Endometrium (tissue), 2 donors: ENCODE measurements around the gene ACSL3.
"Not testable (repeated sequence)": the region's sequence is repeated elsewhere in the genome, so short reads cannot be mapped to it uniquely, and the experiment has no call there.

Experiments
- FAIRE-seq: peaks from 2 replicates; lab custom pipeline; 2012; peaks lifted over from hg19 to GRCh38; lab: Jason Lieb, UNC
- donor health status: control.
- donor health status: control.

The ACSL3 gene

DNA sequence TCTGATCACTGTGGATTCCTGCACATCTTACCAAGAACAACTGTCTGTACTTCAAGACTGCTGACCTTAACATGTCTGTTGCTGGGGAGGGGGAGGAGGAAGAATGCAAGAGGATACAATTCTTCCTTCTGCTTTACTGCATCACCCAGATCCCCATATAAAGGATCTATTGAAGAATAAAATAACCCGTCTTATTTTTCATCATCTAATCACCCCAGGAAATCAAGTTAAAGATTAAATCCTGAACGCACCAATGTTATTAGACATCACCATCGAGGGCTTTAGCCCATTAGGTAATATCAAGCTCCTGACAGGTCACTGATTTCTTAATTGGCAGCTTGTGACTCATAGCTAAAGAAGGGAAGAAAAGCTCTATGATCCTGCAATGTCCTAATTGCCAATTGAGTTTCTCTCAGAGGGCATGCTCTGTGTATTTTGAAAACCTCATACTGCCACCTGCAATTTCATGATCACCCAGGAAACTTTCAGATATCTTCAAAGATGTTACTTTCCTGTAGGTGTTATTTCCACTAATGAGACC, 115.8 kb downstream of the ACSL3 start:
- FAIRE-seq: no peak

DNA sequence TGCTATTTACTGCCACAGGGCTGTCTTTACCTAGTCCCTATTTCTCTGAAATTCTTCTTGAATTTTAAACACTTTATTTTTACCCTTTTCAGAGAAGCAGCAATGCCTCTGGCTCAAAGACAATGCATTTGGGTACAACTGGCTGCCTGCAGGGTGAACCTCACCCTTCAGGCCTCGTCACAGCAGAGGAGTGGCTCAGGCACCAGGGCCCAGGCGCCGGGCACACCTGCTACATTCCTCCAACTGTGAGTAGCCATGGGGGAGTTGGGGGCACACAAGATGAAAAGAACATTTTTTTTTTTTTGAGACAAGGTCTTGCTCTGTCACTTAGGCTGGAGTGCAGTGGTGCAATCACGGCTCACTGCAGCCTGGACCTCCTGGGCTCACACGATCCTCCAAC, 116.3 kb downstream of the ACSL3 start:
- no peak for FAIRE-seq

DNA sequence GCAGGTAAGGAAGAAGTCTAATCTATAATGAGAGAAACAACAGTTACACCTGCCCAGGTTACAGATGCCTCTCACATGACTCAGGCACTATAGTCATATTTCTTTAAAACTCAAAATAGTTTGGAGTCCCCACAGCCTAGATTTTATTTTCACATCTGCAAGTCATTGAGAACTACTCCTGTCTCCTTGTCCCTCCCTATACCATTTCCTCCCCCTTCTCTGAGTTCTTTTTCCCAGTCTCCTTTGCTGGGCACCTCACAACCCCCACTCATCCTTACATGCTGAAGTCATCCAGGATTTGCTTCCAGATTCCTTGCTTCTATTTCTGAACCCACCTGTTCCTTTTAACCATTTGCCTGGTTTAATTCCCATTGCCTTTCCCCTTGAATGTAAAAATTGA, 118.0 kb downstream of the ACSL3 start:
- no peak for FAIRE-seq

DNA sequence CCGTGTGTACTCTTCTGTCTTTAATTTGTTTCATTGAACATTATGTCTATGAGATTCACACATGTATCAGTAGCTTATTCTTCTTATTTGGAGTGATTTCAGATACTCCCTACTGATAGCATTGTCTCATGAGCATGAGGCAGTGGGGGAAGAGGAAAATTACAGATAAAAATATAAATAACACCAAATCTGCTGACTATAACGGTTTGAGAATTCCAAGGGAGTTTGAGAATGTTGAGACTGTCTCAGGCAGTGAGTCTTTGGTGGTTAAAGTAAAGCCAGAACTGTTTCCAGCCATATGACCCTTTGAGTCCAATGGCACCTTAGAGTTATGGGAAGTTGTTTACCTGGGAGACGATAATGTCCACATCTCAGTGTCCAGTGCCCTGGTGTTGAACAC, 118.6 kb downstream of the ACSL3 start:
- no peak for FAIRE-seq

DNA sequence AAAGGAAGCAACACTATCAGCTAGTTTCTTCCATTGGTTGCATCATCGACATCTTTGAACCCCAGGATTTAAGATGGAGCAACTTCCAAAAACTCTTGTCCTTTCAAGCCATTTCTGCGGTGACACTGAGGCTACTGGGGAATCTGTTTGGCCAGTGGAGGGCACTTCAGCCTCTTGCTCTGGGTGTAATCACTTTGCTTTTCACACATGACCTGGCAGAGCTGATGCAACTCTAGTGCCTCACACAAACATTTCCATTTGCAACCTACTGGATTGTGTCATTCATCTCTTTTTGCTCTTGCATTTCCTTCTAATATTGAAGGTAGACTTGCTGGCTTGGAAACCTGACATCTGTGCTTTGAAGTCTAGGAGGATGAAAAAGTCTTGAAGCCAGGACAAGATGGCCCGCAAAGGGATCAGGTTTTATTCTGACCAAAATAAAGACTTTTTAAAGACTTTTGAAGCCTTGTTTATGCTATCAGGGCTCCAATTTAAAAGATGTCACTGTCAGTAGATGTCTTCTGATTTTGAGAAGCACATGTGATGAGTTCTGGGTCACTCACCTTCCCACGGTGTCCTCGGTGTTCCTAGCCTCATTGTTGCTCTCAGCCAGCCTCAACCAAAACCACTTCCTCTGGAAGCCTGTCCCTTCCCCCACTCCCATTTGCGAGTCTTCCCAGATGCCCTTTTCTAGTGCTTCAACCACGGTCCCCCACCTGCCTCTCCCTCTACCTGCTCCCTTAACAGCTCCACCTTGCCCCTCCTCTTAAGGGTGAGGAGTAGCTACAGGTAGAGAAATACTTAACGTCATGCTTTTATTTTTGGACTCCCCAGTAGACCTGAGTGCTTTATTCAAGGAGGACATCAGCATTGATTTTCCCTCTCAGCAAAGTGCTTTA, 121.4 kb downstream of the ACSL3 start:
- FAIRE-seq: no peak

DNA sequence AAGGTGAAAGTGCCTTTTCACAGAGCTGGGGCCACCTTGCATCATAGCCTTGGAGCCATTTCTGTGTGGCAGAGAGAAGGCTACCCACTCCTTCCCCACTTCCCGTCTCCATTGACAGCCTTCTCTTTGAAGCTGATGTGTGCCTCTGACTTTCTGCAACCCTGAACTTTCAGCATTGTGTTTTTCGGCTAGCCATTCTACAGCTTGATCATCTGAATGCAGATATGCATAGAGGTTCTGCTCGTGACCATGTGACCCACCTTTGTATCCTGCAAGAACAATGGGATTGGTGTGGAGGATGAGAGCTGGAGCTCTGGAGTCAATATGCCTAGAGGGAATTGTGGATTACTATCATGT, 122.1 kb downstream of the ACSL3 start:
- FAIRE-seq: no peak

DNA sequence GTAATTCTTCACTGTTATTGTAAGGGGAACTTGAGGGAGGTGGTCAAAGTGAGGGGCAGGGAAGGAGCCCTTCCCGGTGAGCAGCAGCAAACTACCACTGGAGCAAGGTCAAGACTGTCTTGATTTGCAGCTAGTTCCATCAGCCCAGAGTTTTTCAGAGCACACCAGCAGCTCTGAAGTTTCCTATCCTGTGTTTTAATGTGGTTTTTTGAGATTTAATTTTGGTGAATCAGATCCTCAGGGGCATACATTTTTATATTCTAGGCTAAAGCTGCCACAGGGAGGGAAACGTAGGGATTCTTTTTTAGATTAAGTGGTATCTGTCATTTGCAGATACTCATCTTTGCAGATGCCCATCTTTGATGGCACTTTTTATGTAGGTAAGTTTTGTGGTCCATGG, 124.1 kb downstream of the ACSL3 start:
- no peak for FAIRE-seq

DNA sequence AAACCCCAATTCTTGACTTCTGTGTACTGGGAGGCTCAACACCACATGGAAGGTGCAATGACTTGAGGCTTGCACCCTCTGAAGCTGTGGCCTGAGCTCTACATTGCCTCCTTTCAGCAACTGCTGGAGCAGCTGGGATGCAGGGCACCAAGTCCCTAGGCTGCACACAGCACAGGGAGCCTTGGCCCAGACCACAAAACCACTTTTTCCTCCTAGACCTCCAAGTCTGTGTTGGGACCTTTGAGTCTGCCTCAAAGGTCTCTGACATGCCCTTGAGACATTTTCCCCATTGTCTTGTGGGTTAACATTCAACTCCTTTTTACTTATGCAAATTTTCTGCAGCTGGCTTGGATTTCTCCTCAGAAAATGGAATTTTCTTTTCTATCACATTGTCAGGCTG, 128.6 kb downstream of the ACSL3 start:
- no peak for FAIRE-seq

DNA sequence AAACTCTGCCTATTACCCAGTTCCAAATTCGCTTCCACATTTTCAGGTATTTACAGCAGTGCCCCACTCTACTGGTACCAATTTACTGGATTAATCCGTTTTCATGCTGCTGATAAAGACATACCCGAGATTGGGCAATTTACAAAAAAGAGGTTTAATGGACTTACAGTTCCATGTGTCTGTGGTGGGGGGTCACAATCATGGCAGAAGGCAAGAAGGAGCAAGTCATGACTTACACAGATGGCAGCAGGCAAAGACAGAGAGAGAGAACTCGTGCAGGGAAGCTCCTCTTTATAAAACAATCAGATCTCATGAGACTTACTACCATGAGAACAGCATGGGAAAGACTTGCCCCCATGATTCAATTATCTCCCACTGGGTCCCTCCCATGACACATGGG, 129.4 kb downstream of the ACSL3 start:
- not testable (repeated sequence) for FAIRE-seq

DNA sequence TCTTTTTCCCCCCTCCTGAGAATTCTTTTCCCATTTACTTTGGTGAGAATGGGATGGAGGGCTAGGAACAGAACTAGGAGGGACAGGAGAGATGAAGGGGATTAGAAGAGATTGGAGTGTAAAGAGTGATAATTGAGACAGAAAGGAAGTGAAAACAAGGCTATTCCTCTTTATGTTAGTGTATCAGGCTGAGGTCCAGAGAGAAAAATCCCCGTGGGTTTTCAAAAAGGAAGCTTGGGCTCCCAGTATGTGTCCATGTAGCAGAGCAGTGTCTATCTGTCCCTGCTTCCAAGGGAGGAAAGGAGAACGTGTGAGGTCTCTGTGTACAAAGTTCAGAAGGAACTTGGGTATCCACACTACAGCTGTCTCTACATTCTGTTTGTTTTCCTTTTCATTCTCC, 131.3 kb downstream of the ACSL3 start:
- FAIRE-seq: no peak
